GM19238 (cell line): Measurements from ENCODE around the gene SCYL3.

ENCODE experiments used
- DNase-seq: peaks from one replicate; pipeline ENCODE4 v3.0.0; 2011; ENCODE audit warnings: low spot score; ENCODE audit not compliant: insufficient read length

The SCYL3 gene

DNA sequence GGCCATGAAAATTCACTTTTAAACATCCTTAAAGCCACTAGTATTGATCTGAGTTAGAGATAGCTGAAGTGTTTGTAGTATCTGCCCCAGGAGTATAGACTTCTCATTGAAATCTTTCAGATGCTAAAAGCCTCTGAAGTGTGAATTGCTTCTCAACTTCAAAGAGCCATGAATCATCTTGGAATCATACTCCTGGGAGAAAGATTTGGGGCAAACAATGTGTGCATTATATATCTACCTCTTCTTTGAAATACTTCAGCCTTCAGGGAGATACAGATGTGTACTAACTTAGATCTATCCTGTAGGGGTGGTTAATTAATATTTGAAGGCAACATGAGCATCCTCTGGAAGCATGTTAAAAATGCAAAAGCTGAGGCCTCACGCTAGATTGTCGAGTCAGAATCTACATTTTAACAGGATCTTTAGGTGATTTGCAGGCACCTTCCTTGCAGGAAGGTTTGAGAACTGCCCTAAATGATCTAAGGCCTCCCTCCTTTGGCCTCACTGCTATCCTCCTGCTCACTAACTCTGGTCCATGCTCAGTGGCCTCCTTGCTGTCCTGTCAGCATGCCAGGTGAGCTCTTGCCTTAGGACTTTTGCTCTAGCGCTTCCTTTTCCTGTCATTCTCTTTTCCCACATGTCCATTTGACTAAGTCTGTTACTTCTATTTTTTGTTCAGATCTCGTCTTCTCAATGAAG is 6.0 kb upstream of the SCYL3 start:
- DNase-seq: no peak

DNA sequence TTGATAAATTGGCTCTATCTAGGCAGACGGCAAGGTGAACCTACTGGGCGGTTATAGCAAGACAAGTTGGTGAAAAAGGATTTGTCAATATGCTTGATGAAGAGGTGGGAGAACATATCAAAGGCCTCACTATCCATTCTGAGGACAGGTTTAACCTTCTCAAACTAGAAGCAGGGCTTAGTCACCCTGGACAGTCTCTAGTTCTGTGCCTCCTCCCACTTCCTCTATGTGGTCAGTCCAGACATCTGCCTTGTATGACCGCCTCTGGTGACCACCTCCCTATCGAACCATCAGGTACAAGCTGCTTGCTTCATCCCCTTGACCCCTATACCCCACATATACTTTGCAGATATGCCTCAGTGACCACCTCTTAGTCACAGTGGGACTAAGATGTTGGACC is 2.3 kb upstream of the SCYL3 start:
- no peak for DNase-seq

GRCh38 chr1:169894424-169895145 is 889 bp upstream of the SCYL3 start:
- DNase-seq: no peak

DNA sequence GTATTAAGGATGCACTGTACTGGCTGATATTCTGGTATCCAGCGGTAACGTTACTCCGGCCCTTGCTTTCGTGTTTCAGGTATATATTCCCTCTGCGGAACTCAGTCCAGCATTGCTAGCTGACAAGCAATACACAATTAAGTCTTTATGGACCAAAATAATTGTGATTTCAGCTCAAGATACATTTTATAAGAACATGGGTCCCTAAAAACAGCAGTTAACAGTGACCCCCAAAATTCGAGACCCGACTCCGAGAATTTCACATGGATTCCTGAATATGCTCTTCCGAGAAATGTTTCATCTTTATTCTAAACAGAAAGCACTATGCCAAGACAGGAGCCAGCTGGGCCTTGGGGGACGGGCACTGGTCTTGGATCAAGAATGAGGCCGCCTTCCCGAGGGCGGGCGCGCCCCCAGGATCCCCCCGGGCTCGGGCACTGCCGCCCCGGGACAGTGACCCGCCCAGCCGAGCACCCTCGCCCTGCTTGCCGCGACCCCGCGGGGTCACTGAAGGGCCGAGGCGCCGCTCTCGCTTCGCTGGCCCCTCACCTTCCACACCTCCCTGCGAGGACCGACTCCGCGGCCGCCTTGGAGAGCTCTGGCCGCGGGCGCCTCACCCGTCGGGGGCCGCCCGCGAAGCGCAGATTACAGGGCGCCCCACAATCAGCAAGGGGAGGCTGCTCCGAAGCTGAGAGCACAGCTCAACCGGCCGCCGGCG is 610 bp downstream of the SCYL3 start:
- DNase-seq: no peak

DNA sequence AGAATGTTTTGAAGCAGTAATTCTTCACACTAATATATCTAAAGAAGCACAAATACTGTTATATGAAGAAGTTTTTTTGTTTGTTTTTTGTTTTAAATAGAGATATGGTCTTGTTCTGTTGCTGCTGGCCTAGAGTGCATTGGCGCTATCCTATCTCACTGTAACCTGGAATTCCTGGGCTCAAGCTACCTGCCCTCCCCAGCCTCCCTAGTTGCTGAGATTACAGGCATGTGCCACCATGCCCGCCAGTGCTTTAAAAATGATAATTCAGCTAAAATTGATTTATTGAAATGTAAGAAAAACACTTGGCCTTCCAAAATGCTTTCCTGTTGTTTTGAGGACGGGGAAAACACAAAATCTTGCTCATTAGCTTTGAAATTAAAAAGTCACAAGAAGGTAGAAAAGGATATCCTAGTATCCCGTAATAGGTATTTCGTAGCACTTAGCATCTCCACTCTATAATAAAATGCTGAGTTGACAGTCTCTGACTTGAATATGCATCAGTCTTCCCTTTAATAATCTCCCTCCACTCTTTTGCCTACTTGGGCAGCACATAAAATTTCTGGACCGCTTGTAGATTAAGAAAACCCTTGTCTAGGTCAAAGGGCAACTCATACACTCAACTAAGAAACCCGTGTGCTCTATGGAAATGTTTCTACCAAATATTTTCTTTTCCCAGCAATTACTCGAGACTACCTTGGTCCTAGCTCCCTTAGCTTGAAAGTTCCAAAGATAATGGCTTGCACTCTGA is 1.3 kb downstream of the SCYL3 start:
- no peak for DNase-seq

- DNase-seq: no peak
Observed at GRCh38 chr1:169891539-169891885, 2.2 kb downstream of the SCYL3 start.

DNA sequence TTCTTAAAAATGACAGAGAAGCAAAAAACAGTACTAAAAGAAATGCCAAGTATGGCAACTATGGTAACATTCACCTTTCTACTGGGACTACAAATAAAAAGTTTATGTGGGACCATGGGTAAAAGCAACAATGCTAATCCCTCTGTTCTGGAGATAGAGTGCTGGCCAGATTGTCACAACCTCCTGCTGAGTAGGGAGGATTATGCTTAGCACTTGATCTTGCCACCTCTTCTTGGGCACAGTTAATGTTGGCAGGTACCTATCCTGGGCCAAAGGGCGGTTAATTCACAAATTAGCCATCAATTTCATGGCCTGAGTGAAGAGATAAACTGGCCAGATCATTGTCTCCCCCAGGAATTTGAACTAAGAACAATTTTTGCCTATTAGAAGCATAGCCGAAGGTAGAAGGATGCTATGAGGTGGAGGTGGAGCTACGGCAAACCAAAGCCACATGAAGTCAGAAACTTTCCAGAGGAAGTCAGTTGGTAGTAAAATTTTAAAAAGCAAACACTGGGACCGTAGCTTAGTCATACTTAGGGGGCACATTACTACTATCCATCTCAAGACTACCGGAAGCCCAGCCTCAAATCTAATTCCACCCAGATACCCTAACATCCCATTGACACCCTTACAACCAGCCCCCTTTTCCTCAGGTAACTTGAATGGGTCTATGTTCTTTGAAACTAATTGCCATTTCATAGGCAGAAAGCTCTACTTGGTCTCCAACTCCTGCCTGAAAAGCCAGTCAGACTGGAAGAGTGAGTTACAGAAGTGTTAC is 2.7 kb downstream of the SCYL3 start:
- DNase-seq: no peak

DNA sequence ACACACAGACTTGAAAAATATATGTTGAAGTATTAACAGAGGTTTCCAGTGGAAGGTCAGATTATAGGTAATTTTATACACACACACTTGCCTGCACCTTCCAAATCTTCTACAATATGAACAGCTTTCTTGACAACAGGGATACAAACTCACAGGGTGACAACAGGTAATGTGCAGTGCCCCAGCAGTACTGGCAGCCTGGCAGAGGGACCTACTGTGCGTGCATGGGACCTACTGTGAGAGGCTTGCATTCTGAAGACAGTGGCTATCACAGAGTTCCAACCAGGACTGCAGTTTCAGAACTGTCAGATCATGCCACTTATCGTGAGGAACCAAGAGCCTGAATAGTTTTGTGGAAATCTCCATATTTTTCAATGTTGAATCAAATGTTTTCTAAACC is 3.8 kb downstream of the SCYL3 start:
- no peak for DNase-seq

DNA sequence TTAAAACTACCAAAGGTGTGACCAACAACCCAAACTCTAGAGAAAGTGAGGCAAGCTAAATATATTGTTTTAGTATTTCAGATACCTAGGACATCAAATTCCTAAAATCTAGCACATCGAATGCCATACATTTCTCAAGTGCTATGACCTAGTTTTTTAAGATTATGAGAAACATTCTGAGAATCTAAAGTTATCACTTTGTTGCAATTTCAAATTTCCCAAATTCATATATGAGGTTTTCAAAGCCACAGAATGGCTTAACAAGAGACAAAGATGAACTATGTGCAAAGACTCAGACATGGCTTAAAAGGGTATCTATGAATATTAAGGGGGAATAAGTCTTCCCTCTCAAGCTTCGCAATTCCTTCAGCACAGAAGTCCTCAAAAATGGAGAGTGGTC is 6.8 kb downstream of the SCYL3 start:
- no peak for DNase-seq

DNA sequence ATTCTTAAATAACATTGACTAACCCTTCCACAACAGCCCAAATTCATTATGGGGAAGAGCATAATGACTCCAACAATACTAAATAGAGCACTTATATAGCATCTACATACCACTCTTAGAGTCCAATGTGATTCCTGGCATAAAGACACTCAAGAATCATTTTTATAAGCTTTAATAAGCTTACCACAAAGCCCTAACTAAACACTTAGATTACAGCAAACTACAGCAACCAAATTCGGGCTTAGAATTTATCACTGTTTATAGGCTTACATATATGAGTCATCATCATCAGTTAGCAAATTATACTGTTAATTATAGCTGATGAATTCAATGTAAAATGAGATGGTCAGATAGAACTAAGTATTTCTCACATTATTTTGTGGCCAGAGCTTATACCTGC is 7.3 kb downstream of the SCYL3 start:
- no peak for DNase-seq

- DNase-seq: no peak
Observed at GRCh38 chr1:169885207-169885606, 8.5 kb downstream of the SCYL3 start.

- no peak for DNase-seq
Observed at GRCh38 chr1:169884634-169885033, 9.1 kb downstream of the SCYL3 start.

DNA sequence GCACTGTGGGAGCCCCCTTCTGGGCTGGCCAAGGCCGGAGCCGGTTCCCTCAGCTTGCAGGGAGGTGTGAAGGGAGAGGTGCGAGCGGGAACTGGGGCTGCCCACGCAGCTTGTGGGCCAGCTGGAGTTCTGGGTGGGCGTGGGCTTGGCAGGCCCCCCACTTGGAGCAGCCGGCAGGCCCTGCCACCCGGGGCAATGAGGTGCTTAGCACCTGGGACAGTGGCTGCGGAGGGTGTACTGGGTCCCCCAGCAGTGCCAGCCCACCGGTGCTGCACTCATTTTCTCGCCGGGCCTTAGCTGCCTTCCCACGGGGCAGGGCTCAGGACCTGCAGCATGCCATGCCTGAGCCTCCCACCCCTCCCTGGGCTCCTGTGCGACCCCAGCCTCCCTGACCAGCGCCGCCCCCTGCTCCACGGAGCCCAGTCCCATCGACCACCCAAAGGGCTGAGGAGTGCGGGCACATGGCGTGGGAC is 11.6 kb downstream of the SCYL3 start:
- DNase-seq: no peak

- DNase-seq: no peak
Observed at GRCh38 chr1:169879034-169879840, 14.5 kb downstream of the SCYL3 start.

DNA sequence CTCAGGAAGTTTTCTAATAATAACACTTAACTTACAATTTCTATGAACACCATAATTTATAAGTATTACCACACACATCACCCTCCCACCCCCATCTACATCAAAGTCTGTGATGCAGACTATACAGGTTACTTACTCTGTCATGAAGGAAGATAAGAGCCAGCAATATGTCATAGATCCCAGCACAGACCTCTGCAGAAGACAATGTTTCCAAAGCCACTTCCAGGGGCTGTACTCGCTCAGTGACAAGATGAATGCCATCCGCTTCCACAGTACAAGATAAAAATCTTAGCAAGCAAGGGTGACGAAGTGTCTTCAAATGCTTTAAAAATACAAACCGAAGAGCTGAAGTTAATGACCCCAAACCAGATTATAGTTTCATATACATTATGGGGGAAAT is 15.2 kb downstream of the SCYL3 start:
- no peak for DNase-seq

- no peak for DNase-seq
Observed at GRCh38 chr1:169877800-169878491, 15.8 kb downstream of the SCYL3 start.

GRCh38 chr1:169874229-169874628 is 19.5 kb downstream of the SCYL3 start:
- DNase-seq: no peak

- no peak for DNase-seq
Observed at GRCh38 chr1:169873582-169874199, 20.0 kb downstream of the SCYL3 start.

DNA sequence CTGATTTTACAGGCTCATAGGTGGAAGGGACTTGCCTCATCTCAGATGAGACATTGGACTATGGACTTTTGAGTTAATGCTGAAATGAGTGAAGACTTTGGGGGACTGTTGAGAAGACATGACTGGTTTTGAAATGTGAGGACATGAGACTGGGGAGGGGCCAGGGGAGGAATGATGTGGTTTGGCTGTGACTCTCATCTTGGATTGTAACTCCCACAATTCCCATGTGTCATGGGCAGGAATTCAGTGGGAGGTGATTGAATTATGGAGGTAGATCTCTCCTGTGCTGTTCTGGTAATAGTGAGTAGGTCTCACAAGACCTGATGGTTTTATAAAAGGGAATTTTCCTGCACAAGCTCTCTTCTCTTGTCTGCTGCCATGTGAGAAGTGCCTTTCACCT is 20.8 kb downstream of the SCYL3 start:
- DNase-seq: no peak
